IPS DF 4.7 (cell line): ENCODE measurements around the gene HMCN1.
"Not testable (repeated sequence)": the region's sequence is repeated elsewhere in the genome, so short reads cannot be mapped to it uniquely, and the experiment has no call there.

Experiments
- DNase-seq: peaks from one replicate; pipeline ENCODE4 v3.0.0-alpha.2; 2013; ENCODE audit warnings: low spot score; ENCODE audit errors: extremely low read depth

Gene HMCN1

DNA sequence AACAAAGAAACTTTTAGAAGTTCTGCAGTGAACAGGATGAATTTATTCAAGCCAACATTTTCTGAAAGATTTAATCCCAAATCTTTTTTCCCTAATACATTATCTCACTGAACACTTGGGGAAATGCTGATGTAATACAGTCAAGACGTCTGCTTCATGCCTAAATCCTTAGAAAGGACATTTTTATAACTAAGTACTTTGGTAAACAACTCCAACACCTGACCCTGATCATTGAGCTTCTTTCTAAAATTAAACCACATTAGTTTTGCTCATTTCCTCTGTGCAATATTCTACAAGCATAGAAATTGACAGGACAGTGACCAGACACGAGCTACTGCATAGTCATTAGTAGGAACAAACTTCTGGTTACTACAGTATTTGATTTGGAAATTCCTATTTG lies 457.3 kb downstream of the HMCN1 start:
- DNase-seq: no peak

DNA sequence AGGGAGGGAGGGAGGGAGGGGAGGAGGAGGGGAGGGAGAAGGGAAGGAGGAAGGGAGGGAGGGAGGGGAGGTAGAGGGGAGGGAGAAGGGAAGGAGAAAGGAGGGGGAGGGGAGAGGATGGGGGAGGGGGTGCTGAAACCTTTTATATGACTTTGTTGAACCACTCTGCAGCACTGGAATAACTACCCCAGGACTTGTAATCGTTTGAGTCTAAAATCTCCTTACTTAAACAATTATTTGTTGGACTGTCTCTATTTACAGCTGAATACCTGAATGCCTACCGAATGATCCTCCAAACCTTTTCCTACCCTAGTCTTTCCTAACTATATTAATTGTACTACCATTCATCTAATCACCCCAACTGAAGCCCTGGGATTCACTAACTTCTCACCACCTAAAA lies 459.0 kb downstream of the HMCN1 start:
- DNase-seq: no peak

DNA sequence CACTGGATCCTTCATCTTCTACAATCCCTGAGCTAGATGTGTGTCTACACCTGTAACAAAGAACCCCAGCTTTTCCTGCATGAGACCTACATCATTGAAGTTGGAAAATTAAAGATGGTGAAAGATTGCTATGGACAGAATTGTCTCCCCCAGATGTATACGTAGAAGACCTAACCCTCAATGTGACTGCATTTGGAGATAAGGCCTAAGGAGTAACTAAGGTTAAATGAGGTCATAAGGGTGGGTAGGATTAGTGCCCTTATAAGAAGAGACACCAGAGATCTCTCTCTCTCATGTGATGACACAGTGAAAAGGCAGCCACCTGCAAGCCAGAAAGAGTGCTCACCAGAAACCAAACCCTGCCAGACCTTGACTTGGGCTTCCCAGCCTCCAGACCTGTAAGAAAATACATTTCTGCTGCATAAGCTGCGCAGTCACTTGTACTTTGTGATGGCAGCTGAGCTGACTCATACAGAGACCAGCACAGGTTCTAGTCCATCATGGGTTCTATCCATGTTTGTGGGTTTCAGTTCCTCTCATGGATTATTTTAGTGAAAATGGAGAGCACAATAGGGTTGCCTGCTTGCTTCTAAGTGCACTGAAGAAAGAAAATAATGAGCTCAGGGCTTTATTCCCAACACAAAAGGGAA lies 460.0 kb downstream of the HMCN1 start:
- DNase-seq: no peak

DNA sequence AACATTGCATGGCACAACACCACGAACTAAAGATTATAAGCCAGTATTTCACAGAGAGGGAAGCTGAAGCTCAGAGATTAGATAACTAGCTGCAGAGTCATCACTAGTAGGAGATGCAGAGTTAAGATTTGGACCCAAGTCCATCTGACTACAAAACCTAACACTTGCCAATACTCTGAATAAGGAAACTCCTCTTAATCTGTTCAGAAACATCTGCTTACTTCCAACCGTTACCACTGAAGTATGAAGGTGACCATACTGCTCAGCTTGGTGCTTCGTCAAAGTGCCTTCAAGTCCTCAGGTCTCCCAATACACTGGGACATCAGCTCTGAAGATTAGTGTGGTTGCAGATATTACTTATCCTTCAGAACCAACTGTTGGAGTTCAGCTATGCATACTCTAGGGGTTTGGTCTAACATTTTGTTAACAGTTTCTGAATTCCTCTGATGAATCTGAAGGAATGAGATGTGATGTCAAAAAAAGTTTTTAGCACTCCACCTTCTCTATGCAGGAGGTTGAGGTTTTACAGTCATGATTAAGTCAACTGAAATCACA lies 461.3 kb downstream of the HMCN1 start:
- DNase-seq: no peak

DNA sequence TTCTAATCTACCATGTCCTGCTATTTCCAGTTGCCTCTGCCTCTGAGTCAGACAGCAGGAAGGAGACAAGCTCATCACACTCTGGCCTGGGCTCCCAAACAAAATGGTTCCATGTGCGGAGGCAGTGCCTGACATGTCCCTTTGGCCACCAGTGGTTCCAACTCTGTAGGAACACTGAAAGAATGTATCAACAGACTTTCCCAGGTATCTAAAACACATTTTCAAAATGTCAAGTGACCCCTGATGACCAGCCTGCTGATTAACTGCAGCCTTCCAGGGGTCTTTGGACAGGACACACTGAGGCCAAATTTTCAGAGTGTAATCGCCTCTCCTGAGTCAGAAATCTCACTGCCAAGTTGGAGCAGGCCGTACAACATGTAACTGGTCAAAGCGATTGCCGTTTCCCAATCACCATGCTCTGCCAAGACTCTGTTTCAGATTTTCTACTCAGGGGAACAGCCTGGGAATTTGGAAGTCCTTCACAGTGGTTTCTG lies 468.1 kb downstream of the HMCN1 start:
- DNase-seq: no peak

DNA sequence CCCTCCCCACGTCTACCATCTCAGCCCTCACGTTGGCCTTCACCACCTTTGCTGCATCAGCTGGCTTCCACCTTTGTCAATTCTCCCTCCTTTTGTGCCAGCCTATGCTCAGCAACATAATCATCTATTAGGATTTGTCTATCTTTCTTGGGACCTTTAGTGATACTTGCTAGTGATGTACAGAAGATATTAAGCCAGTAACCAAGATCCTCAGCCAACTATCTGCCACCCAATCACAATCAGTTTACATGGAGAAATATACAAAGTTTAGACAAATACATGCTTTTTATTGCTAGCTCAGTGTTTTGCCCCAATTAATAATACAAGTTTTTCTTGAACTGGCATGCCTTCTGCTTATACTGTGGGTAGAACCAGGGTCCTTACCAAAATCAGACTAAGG lies 468.6 kb downstream of the HMCN1 start:
- no peak for DNase-seq

DNA sequence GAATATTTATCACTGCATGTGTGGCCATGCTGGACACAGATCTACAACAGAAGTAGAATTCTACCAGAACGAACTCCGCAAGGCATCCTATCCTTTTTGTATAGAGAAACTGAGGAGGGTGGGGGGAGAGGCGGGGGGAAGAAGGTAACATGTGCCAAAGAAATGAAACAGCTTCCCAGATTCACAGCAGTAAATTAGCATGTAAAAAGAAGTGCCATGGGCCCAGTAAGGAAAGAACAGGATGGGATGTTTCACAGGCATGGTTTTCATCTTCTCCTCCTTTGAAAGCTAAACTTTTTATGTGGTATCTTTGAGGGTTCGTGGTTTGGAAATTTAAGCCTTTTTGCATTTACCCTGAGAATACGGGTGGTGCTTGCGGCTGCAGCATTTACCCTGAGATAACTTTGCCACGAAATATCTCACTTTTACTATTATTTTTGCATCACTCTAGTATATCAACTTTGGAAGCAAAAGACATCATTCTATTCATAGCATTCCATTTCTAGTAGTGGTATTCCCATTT lies 471.9 kb downstream of the HMCN1 start:
- no peak for DNase-seq

DNA sequence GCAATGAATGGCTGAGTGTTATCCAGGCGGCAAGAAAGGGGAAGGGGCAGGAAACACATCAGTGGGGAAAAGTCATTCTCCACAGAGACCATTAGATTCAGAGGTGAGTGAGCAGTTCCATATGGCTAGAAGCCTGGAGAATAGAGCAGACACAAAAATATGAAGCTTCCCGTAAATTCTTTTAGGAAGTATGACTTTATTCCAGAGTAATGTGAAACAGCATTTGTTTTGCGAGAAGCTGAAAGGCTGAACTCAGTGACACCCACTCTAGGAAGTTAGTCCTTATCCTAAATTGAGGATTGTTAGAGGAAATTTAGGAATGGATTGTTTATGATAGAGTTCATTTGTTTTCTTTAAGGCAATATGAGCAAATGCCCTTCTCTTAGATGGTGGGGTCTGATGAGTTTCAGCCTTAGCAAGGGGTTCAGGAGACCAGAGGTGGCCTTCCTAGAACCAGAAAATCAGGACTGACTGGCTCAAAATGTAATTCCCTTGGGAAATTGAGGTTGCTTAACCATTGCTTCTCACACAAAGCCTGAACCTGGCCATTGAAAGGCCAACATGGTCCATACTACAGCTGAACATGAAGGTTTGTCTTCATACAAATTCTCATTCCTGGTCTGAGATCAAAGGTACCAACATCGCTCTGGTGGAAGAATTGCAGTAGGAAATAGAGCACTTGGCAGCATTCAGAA lies 473.3 kb downstream of the HMCN1 start:
- DNase-seq: no peak

DNA sequence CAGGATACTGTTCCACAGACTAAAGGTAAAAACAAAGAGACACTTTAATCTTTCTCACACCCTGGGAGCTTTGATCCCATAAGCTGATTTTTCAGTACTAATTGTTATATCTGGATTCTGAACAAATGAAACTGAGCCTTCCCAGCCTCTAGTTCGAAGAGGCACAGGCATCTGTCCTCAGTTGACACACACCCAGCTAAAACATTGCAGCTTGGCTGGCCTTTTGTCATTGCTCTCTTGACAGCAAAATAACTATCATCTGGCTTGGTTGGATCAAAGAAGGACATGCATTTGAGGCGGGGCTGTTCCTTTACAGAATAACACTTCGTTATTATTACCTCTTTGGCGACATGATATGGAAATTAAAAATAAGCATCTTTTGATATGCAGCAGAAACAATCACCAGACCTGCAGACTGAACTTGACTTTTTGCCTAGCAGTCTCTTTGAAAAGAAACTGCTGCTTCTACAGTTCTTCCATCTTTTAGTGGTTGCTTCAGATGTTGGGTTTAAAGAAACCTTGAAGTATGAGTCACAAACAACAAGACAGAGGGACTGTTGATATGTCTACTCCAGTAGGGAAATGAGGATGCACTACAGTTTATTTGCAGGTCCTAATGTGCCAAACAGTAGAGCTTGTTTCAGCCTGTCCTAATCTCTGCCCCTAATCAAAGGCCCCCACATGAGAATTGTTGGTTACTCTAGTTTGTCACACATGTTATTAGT lies 474.4 kb downstream of the HMCN1 start:
- no peak for DNase-seq

DNA sequence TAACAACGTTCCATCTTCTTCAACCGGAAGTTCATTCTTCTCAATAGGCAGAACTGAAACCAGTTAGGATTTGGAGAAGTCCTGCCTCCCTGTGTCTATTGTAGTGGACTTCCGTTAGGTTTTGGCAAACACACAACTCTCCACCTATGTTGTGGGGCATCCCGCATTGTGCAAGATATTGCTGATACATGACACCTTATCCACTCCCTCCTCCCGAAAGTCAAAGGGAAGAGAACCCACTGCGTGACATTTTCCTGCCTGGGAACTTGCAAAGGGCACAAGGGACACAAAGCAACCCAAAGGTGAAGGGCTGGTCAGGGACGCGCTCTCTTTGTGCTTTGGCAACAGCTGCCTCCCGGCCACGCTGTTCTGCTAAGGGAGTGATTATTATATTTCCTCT lies 476.1 kb downstream of the HMCN1 start:
- DNase-seq: no peak

DNA sequence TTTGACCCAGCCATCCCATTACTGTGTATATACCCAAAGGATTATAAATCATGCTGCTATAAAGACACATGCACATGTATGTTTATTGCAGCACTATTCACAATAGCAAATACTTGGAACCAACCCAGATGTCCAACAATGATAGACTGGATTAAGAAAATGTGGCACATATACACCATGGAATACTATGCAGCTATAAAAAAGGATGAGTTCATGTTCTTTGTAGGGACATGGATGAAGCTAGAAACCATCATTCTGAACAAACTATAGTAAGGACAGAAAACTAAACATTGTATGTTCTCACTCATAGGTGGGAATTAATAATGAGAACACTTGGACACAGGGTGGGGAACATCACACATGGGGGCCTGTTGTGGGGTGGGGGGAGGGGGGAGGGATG lies 477.4 kb downstream of the HMCN1 start:
- DNase-seq: not testable (repeated sequence)

DNA sequence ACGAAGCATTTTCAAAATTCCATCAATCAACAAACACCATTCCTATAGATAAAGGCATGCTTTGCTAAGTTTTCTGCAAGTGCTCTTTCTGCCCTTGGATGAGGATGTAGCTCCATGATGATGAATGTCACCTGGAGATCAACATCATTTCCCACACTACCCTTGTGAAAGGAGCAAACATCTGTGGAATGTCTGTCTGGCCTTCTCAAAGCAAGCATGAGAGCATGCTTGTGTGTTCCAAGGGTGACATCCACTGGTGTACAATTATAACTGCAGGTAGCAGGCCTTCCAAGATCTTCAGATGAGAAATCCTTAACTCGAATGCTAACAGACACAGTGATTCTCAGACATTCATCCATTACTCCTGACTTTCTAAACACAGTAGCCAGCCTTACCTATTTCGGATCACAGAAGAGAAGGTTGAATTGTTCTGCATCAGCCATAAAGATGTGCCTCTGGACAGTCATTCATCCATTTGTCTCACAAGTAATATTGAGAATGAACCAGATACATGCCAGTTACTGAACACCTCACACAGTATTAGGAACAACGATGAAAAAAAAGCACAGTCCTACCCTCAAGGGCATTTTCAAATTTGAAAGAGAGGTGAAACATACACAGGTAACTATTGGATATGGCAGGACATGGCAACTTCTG lies 478.5 kb downstream of the HMCN1 start:
- DNase-seq: peak; percentile 69

DNA sequence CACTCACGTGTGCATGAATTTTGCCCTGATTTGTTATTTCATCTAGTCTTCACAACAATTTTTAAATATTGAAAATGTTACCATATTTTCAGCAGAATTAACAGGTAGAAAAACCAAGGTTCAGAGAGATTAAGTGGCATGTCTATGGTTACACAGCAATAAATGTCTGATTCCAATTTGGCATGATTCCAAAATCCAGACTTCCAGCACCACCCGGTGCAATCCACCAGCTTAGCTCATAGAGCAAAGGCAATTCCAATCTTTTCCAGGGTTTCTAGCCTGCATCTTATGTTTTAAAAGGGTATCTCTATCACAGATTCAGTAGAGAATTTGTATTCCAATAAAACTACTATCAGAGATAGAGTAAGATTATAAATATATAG lies 479.0 kb downstream of the HMCN1 start:
- DNase-seq: no peak

DNA sequence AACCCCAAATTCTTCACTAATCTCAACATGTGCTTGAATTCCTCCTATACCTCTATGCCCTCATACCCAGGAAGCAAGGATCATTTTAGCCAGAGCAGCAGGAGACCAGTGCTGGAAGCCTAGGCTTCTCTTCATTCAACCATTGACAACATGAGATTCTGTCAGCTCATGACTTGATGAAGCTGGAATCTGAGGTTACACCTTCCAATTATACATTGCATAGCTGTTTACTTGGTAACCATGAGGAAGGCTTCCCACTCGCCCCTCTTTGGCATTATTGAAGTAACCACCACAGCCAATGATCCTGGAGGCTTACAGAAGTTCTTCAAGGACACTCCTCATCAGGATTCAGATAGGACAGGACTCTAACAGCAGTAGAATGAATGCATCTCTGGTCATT lies 480.6 kb downstream of the HMCN1 start:
- DNase-seq: no peak

DNA sequence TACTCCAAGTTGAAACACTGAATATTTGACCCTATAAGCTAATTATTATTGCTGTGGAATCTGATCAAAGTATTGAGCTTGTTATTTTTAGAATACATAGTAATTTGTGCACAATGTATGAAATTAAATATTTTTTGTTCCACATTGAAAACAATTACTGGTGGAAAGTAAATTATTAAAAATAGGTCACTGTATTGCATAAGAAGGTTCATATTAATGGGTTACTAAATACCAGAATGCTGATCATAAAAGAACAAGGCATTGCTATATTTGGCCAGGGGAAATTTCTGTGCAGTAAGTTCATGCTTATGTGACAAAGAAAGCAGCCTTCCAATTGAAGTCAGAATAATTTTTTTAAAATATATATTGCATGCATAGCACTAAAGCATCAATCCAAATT lies 481.4 kb downstream of the HMCN1 start:
- no peak for DNase-seq

DNA sequence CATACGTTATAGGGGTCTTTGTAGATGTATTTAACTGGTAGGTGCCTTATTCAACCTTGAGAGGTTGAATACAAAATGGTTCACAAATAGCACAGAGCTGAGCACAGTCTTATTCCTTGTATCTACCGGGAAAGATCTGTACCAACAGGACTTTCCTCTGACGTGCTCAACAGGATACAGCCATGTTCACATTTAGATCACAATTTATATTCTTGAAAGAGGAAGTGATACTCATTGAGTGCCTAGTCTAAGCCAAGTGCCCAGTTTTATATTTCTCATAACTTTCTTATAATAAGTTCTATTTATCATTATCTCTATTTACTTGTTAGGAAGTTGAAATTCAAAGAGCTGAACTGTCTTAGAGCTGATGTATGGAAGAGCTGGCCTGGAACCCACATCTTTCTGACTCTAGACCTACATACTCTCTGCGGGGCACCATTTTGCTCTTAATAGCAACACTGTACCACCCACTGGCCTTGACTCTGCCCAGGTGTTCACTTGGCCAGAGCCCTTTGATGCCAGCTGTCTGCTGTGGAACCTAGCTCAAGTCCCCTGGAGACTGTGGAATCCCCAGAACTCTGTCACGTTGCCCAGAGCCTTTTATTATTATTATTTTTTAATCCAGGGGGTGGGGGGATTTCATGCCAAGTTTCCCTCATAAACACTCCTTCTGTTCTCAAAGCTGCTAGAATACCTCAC lies 484.6 kb downstream of the HMCN1 start:
- DNase-seq: no peak

DNA sequence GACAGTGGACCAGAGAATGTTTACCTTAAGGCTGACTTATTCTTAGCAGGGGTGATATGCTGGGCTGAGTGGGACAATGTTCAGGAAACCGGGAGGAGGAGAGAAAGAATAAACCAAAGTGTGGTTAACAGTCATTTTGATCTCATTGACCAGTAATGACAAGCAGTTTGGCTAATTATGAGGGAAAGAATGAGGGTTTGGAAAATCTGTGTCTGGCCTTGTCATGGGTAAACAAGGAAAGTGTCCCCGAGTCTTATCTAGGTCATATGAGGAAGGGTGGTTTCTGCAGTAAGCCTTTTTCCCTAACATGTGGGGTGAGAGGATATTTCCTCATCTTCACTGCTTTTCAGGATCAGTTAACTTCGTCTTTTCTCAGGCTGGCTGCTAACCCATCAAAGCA lies 485.9 kb downstream of the HMCN1 start:
- DNase-seq: no peak

DNA sequence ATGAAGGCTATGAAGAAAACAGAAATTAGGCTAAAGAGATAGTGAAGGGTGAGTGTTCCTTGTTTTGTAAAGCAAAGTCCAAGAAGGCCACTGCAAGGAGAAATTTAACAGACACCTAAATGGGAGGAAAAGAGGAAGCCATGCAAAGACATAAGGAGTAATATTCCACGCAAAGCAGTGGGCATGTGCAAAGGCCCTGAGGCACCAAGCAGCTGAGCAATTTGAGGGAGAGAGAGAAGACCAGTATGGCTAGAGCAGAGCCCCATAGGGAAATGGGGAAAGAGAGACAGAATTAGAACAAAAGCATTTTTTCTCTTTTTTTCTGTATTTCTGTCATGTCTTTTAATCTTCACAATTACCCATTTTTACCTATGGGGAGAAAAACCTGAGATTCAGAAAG lies 486.7 kb downstream of the HMCN1 start:
- no peak for DNase-seq

DNA sequence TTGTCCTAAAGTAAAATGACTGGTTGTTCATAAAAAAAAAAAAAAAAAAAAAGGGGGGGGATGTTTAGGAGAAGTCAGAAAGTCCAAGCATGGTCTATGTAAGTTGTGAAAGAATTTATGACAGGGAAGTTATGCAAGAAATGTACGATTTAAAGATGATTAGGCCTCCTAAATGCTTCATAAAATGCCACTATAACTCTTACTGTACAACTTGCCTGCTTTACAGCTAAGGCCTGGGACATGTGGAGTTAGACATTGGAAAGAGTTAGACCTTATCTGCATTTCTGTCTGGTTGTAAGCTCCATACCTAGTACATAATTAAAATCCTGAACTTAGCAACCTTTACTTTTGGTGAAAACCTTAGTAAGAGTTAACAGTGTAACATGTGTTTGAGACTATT lies 490.9 kb downstream of the HMCN1 start:
- DNase-seq: no peak

DNA sequence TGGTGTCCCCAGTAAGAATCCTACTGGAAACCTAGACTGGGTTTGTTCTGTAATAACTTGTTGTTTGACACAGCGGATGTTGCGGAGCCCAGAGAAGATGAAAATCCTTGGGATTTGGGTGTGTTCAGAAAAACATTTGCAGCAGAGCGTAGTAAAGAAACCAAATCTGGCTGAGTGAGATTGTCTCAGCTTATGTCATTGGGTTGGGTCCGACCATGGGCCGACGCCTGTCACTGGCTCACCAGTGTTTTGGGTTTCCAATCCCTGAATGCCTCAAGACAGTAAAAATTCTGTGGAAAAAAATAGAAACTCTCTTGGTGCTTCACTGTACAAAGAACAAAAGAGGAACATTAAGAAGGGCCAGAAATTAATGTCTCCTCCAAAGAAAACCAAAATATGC lies 494.6 kb downstream of the HMCN1 start:
- no peak for DNase-seq

DNA sequence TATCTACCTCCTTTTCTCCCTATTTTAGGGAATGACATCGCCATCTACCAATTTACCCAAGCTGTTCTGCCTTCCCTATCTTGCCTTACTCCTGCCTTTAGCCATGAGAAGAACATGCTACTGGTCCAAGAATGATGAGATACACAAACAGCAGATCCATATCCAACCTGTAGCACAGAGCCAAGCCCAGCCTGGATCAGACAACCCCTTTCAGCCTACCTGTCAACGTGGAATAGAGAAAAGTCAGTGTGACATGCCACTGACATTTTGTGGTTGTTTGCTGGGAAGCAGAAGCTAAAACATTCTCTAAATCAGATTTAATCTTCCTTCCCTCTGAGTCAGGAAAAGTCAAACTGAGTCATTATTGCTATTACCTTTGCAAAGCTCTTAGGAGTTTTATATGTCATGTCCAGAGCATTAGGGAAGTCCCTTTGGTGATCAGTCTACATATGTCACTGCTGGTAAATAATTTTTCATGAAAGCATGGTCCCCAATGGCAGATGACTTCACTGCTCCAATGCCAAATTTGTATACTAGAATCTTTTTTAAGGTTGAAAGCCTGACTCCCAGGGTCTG lies 497.8 kb downstream of the HMCN1 start:
- no peak for DNase-seq
